D721Med (cell line): ENCODE data around the gene SERPINE2.

Experiments used
- DNase-seq: peaks from one replicate; pipeline ENCODE4 v3.0.0; 2011; ENCODE audit warnings: low spot score; ENCODE audit not compliant: insufficient read length
- FAIRE-seq: peaks from 2 replicates; lab custom pipeline; 2011; peaks lifted over from hg19 to GRCh38; lab: Jason Lieb, UNC
- TF ChIP-seq, protein P1 (sequence below): IDR thresholded peaks from 2 replicates; pipeline ENCODE4 v1.5.1; 2012; ENCODE audit warnings: mild to moderate bottlenecking, control low read depth; ENCODE audit not compliant: insufficient read depth; ENCODE audit errors: missing control alignments

Gene SERPINE2

DNA sequence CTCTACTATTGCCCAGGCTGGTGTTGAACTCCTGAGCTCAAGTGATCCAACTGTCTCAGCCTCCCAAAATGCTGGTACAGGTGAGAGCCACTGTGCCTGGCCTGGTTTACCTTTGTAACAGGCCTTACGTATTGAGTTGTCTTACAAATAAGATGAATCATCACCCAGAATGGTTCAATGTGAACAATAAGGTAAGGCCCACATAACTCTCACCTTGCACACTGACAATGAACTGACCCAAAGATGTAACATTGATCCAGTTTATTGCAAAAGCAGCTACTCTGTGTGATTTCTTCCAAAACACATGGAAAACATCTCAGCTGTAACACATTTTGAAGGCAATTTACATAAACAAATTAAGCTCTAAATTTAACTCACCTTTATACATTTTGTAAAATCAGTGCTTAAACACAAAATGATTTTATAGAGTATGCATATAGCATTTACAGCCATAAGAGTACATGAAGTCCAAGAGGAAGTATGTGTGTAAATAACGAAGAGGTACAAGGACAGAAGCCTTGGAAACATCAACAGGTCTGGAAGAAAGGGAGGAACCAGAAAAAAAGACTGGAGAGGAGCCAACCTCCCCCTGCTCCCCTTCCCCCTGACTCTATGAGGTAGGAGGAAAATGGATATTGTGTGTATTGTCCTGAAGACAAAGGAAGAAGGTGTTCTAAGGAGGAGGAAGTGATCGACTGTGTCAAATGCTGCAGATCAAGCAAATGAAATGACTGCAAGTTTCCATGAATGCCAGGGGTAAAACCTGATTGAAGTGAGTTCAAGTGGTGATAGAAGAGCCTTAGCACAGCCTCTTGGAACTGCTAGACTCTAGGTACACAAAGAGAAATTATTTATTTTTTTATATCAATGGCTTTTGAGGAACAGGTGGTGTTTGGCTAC lies 88.4 kb downstream of the SERPINE2 start:
- DNase-seq (no peak), FAIRE-seq (no peak)
- TF ChIP-seq, protein P1, sequence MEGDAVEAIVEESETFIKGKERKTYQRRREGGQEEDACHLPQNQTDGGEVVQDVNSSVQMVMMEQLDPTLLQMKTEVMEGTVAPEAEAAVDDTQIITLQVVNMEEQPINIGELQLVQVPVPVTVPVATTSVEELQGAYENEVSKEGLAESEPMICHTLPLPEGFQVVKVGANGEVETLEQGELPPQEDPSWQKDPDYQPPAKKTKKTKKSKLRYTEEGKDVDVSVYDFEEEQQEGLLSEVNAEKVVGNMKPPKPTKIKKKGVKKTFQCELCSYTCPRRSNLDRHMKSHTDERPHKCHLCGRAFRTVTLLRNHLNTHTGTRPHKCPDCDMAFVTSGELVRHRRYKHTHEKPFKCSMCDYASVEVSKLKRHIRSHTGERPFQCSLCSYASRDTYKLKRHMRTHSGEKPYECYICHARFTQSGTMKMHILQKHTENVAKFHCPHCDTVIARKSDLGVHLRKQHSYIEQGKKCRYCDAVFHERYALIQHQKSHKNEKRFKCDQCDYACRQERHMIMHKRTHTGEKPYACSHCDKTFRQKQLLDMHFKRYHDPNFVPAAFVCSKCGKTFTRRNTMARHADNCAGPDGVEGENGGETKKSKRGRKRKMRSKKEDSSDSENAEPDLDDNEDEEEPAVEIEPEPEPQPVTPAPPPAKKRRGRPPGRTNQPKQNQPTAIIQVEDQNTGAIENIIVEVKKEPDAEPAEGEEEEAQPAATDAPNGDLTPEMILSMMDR: no peak

DNA sequence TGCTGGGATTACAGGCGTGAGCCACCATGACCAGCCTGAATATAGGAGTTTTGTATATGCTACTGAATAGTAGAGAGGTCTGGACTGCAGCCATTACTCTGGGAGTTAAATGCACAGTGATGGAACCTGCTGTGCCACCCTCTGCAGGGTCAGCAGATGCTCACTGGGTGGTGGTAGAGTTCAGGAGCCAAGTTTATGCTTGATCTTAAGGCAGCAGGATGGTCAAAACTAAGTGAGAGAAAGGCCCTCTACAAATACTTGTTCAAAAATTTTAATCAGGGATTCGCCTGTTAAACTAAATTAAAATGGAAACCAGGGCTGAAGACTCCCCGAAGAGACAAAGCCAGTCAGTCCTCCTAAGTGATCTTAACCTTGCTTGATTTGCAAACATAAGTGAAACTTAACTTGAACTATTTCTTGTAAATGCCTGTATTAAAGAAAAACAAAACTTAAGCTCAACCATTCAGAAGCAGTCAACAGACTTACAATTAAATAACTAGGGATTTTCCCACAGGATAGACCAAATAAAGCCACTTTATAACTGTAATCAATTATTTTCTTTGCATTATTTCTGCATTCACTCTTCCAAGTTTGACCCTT lies 89.7 kb downstream of the SERPINE2 start:
- no peak for DNase-seq
- FAIRE-seq: no peak
- TF ChIP-seq, protein P1: no peak

- DNase-seq (no peak), FAIRE-seq (no peak)
- TF ChIP-seq, protein P1: no peak
Observed at GRCh38 chr2:223947711-223948205, 91.3 kb downstream of the SERPINE2 start.

- TF ChIP-seq, protein P1: no peak
- DNase-seq (no peak), FAIRE-seq (no peak)
Observed at GRCh38 chr2:223945755-223946154, 93.3 kb downstream of the SERPINE2 start.

DNA sequence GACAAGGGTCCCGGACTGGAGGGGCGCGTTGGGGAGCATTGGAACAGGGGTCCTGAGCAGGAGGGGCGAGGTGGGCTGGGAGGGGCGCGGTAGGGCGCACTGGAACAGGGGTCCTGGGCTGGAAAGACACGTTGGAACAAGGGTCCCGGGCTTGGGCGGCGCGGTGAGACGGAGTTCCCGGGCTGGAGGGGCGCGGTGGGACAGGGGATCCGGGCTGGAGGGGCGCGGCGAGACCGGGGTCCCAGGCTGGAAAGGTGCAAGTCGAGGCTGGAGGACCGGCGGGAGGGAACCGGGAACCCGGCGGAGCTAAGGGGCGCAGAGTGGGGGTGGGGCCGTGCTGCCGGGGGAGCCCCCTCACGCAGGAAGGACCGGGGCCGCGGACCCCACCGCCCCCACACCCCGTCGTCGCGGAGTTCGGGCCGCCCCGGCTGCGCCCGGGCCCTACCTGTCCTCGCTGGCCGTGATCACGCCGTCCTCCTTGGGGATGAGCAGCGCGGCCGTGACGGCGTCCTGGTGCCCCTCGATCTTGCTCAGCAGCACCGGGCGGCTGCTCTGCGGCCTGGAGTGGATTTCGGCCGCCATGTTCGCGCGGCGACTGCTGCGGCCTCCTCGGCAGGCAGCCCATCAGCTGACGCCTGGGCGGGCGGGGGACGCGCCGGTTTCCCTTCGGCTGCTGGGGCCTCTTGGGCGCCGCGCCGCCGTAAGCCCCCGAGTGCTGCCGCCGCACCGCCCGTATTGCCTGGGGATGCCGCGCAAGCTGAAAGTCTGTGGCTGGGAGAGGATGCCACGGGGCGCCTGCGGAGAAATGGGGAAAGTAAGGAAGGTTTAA lies 94.2 kb downstream of the SERPINE2 start, which contains the start of gene WDFY1:
TSS of gene WDFY1 (minus strand) at position 633 of the 829 bp plus-strand sequence. CDS start at position 582, 51 bp downstream.
- peak; percentile 91 for DNase-seq
- TF ChIP-seq, protein P1: no peak
- no peak for FAIRE-seq

DNA sequence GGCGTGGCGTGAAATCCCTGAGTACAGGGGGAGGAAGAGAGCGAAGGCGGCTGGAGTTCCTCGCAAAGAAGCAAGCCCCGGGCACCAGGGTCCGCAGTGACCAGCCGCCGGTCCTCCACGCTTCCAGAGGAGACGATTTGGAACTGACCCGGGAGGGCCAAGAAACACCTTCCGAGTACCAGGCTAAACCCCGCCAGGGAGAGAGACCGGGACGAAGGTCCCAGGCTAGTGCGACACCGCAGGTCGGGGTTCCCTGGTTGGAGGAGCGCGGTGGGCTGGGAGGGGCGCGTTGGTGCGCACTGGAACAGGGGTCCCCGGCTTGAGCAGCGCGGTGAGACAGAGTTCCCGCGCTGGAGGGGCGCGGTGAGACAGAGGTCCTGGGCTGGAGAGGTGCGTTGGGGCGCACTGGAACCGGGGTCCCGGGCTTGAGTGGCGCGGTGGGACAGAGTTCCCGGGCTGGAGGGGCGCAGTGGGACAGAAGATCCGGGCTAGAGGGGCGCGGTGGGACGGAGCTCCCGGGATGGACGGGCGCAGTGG lies 94.9 kb downstream of the SERPINE2 start:
- no peak for FAIRE-seq
- TF ChIP-seq, protein P1: no peak
- DNase-seq: no peak
